ENCODE results near the gene RNF128.

DNA sequence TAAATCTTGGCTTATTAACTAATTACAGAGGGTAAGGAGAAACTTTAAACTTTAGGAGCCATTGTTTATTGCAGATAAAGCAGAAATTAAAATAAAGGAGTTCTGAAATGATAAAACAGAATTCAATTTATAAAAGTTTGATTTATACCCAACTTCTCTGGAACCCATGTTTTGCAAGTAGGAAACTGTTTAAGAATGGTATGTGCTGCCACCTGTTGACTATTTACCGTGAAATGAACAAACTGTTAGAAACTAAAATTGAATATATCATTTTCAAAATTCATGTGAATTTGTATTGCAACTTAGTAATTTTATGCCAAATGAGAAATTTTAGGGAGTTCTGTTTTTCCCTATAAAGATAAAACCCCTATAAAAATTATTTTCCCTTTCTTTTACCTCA is 65.0 kb downstream of the RNF128 start:
- TF ChIP-seq POLR2AphosphoS5 (IDR thresholded peaks at IDR 0.05; ENCODE audit: low read depth, low read length), result no peak
- TF ChIP-seq REST (IDR thresholded peaks at IDR 0.05; ENCODE audit: insufficient read depth in 1 of 2, low read depth in 2 of 2, low read length in 2 of 2), result no peak
